ENCODE data around the gene SUCLA2. TPM values are rescaled to one million over a fixed set of nuclear protein-coding genes. Genes with fewer than 3 reads are reported as not detected.

The SUCLA2 gene
- total and polyA plus RNA-seq, 8 donors = 35.7 to 74.0 (median 60.8) TPM

- DNase-seq (peak in 3 of 4 donors; percentile 10 to 87 (median 11)), ATAC-seq (peak; percentile 59)
- H3K9me3 ChIP-seq = no peaks in the 10 kb centered on the region
- intact Hi-C loops (cut with DNase I) = no loop called here
- no peaks in the 10 kb centered on the region for H3K27me3 ChIP-seq
- no peak for TF ChIP-seq CTCF (IDR thresholded peaks at IDR 0.05)
- H3K27ac ChIP-seq = peak overlapping the region; percentile 42 to 67
- H3K4me1 ChIP-seq = peaks cover 5 to 22% of the 10 kb centered on the region in 2 donors
- peak overlapping the region; percentile 82 to 91 for H3K4me3 ChIP-seq
- peaks cover 0 to 8% of the 10 kb centered on the region in 2 donors for H3K36me3 ChIP-seq
Measured at GRCh38 chr13:48000559-48001113, 437 bp downstream of the SUCLA2 start.

- Histone ChIP-seq H3K36me3 (peaks cover 0 to 11% of the 10 kb centered on the region in 2 donors), H3K27me3 (no peaks in the 10 kb centered on the region), H3K4me3 (peak overlapping the region in 1 of 2 donors; percentile 82), H3K9me3 (no peaks in the 10 kb centered on the region), H3K27ac (no peak overlapping the region), H3K4me1 (peaks cover 5 to 22% of the 10 kb centered on the region in 2 donors)
- no peak for TF ChIP-seq CTCF (IDR thresholded peaks at IDR 0.05)
- intact Hi-C loops (cut with DNase I) = no loop called here
- DNase-seq = no peak
- no peak for ATAC-seq
Measured at GRCh38 chr13:47999973-48000372, 1.1 kb downstream of the SUCLA2 start.

GRCh38 chr13:47997384-47997783, 3.7 kb downstream of the SUCLA2 start:
- intact Hi-C loops (cut with DNase I) = no loop called here
- ATAC-seq (no peak), DNase-seq (no peak)
- H3K9me3 ChIP-seq = no peaks in the 10 kb centered on the region
- H3K4me1 ChIP-seq = peaks cover 5 to 22% of the 10 kb centered on the region in 2 donors
- H3K4me3 ChIP-seq = no peak overlapping the region
- no peak overlapping the region for H3K27ac ChIP-seq
- H3K36me3 ChIP-seq = peaks cover 0 to 29% of the 10 kb centered on the region in 2 donors
- no peaks in the 10 kb centered on the region for H3K27me3 ChIP-seq
- no peak for TF ChIP-seq CTCF (IDR thresholded peaks at IDR 0.05)

GRCh38 chr13:47991859-47992258, 9.2 kb downstream of the SUCLA2 start:
- no peak for TF ChIP-seq CTCF (IDR thresholded peaks at IDR 0.05)
- Histone ChIP-seq H3K27ac (no peak overlapping the region), H3K9me3 (no peaks in the 10 kb centered on the region), H3K36me3 (peaks cover 0 to 50% of the 10 kb centered on the region in 2 donors), H3K4me3 (no peak overlapping the region), H3K27me3 (no peaks in the 10 kb centered on the region), H3K4me1 (no peaks in the 10 kb centered on the region)
- ATAC-seq (no peak), DNase-seq (no peak)
- intact Hi-C loops (cut with DNase I) = no loop called here

GRCh38 chr13:47990920-47991466, 10.1 kb downstream of the SUCLA2 start:
- intact Hi-C loops (cut with DNase I) = no loop called here
- Histone ChIP-seq H3K4me3 (no peak overlapping the region), H3K9me3 (no peaks in the 10 kb centered on the region), H3K36me3 (peaks cover 0 to 54% of the 10 kb centered on the region in 2 donors), H3K27ac (no peak overlapping the region), H3K4me1 (no peaks in the 10 kb centered on the region), H3K27me3 (no peaks in the 10 kb centered on the region)
- DNase-seq (no peak), ATAC-seq (no peak)
- TF ChIP-seq CTCF (IDR thresholded peaks at IDR 0.05) = no peak

Measured in left lung (tissue), 10 donors.